ENCODE data around the gene MAP4K4.

The MAP4K4 gene

DNA sequence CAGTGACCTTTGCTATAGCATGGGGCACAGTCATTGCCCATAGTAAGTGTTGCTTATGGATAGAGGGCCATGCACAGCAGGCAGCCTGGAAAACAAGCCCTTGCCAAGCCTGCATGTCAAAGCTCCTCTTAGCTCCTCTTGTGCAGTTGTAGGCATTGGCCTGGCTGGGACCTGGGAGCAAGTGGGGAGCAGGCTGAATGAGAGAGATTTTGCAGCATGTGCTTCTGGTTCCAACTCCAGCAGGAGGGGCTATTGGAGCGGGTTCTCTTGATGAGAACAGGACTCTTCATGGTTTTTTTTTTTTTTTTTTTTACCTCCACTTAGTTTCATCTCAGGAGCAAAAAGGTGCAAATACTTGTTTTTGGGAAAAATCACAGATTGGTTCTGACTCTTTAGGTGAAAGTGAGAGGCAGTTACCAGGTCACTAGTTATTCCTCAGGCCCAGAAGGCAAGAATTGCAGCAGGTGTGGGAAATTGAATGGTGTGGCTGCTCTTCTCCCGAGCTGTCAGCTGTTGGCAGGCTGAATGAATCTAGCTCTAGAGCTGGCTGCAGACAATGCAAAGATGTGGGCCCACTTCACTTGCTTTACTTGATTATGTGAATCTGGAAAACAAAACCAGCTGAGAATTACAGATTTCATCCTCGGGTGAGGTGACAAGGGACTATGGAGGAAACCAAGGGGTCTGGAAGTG, 95.9 kb downstream of the MAP4K4 start:
- Histone ChIP-seq H2BK15ac (ENCODE audit: low read length) (no peak overlapping the region), H3K27ac (replicated peaks; ENCODE audit: low read length) (peak overlapping the region; percentile 5), H3K9me3 (replicated peaks in 1 of 2; ENCODE audit: control insufficient read depth in 2 of 2, insufficient read depth in 1 of 2, low read depth in 1 of 2, low read length in 2 of 2) (no peaks in the 10 kb centered on the region), H3K4me3 (ENCODE audit: low read length in 2 of 2) (no peak overlapping the region), H3K9ac (ENCODE audit: low read depth, low read length, poor library complexity) (no peak overlapping the region), H2BK5ac (ENCODE audit: low read length) (no peak overlapping the region), H3K14ac (ENCODE audit: low read length) (no peak overlapping the region), H2BK12ac (ENCODE audit: low read length) (no peak overlapping the region), H4K8ac (ENCODE audit: low read depth, low read length) (no peak overlapping the region), H3K4ac (ENCODE audit: low read length) (no peak overlapping the region), H3K4me2 (ENCODE audit: insufficient read depth, low read length, poor library complexity, severe bottlenecking) (no peak overlapping the region), H3K18ac (ENCODE audit: low read length) (no peak overlapping the region), H2BK120ac (ENCODE audit: low read depth, low read length) (no peak overlapping the region), H3K27me3 (ENCODE audit: control insufficient read depth in 3 of 3, insufficient read depth in 3 of 3, low read depth in 1 of 3, low read length in 3 of 3) (no peaks in the 10 kb centered on the region), H3K36me3 (replicated peaks in 1 of 2; ENCODE audit: control insufficient read depth in 2 of 2, insufficient read depth in 2 of 2, low read length in 2 of 2) (peaks cover 2 to 24% of the 10 kb centered on the region in 2 donors), H2AK5ac (ENCODE audit: low read depth, low read length) (no peak overlapping the region), H3K23ac (ENCODE audit: low read depth, low read length, poor library complexity) (no peak overlapping the region), H3K79me1 (ENCODE audit: low read depth, low read length) (peaks cover 7% of the 10 kb centered on the region), H3K4me1 (ENCODE audit: control insufficient read depth in 2 of 2, insufficient read depth in 1 of 2, low read depth in 1 of 2, low read length in 2 of 2) (peaks cover 9 to 11% of the 10 kb centered on the region in 2 donors), H4K91ac (ENCODE audit: low read depth, low read length, poor library complexity) (no peak overlapping the region), H2AFZ (ENCODE audit: low read length) (no peak overlapping the region)
- peak; percentile 29 for DNase-seq (ENCODE audit: low spot score)
- no CpG with 5 or more reads among the region's 3 CpGs for WGBS, 2 donors (ENCODE audit: extremely low coverage in 2 of 2, insufficient read length in 2 of 2, insufficient replicate concordance in 1 of 2)

DNA sequence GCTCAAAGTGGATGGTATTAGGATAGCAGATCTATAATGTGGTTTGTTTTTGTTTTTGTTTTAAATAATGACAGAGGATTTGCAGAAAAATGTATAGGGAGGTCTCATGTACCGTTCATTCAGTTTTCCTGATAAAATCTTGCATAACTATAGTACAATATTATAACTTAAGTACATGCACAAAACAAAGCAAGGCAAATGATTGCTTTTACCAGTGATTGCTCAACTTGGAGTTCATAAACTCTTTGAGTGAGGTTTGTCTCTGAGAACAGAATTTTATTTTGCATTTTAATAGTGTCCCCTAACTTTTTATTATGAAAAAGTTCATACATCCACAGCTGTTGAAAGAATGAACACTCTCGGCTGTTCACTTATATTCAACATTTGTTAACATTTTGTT, 96.6 kb downstream of the MAP4K4 start:
- Histone ChIP-seq H3K23ac (ENCODE audit: low read depth, low read length, poor library complexity) (no peak overlapping the region), H2BK5ac (ENCODE audit: low read length) (no peak overlapping the region), H3K9me3 (replicated peaks in 1 of 2; ENCODE audit: control insufficient read depth in 2 of 2, insufficient read depth in 1 of 2, low read depth in 1 of 2, low read length in 2 of 2) (no peaks in the 10 kb centered on the region), H3K18ac (ENCODE audit: low read length) (no peak overlapping the region), H2BK12ac (ENCODE audit: low read length) (no peak overlapping the region), H4K8ac (ENCODE audit: low read depth, low read length) (no peak overlapping the region), H2BK120ac (ENCODE audit: low read depth, low read length) (no peak overlapping the region), H3K4me3 (ENCODE audit: low read length in 2 of 2) (no peak overlapping the region), H3K27me3 (ENCODE audit: control insufficient read depth in 3 of 3, insufficient read depth in 3 of 3, low read depth in 1 of 3, low read length in 3 of 3) (no peaks in the 10 kb centered on the region), H3K4me2 (ENCODE audit: insufficient read depth, low read length, poor library complexity, severe bottlenecking) (no peak overlapping the region), H2BK15ac (ENCODE audit: low read length) (no peak overlapping the region), H3K79me1 (ENCODE audit: low read depth, low read length) (peaks cover 7% of the 10 kb centered on the region), H3K36me3 (replicated peaks in 1 of 2; ENCODE audit: control insufficient read depth in 2 of 2, insufficient read depth in 2 of 2, low read length in 2 of 2) (peaks cover 2 to 24% of the 10 kb centered on the region in 2 donors), H4K91ac (ENCODE audit: low read depth, low read length, poor library complexity) (no peak overlapping the region), H3K9ac (ENCODE audit: low read depth, low read length, poor library complexity) (no peak overlapping the region), H2AK5ac (ENCODE audit: low read depth, low read length) (no peak overlapping the region), H3K4me1 (ENCODE audit: control insufficient read depth in 2 of 2, insufficient read depth in 1 of 2, low read depth in 1 of 2, low read length in 2 of 2) (peaks cover 9 to 11% of the 10 kb centered on the region in 2 donors), H3K4ac (ENCODE audit: low read length) (no peak overlapping the region), H3K27ac (replicated peaks; ENCODE audit: low read length) (no peak overlapping the region), H2AFZ (ENCODE audit: low read length) (no peak overlapping the region), H3K14ac (ENCODE audit: low read length) (no peak overlapping the region)
- no peak for DNase-seq (ENCODE audit: low spot score)
- no CpG with 5 or more reads among the region's 2 CpGs for WGBS, 2 donors (ENCODE audit: extremely low coverage in 2 of 2, insufficient read length in 2 of 2, insufficient replicate concordance in 1 of 2)

DNA sequence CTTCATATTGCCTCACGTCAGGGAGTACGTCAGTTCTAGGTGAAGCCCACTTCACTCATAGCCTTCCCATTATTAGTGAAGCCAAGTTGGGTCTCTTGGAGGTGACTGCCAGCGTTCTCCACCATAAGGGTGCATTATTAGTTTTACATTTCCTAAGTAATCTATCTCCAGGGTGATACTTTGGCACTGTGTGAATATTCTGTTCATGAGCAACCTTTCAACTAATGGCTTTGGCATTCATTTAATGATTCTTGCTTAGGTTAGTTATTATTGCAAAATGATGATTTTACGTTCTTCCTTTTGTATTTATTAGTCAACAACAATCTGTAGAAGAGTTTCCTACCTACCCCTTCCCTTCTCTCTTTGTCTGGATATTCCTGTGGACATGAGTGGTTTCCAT, 97.5 kb downstream of the MAP4K4 start:
- Histone ChIP-seq H3K27me3 (ENCODE audit: control insufficient read depth in 3 of 3, insufficient read depth in 3 of 3, low read depth in 1 of 3, low read length in 3 of 3) (no peaks in the 10 kb centered on the region), H4K91ac (ENCODE audit: low read depth, low read length, poor library complexity) (no peak overlapping the region), H4K8ac (ENCODE audit: low read depth, low read length) (no peak overlapping the region), H3K14ac (ENCODE audit: low read length) (no peak overlapping the region), H3K4me1 (ENCODE audit: control insufficient read depth in 2 of 2, insufficient read depth in 1 of 2, low read depth in 1 of 2, low read length in 2 of 2) (peaks cover 9 to 13% of the 10 kb centered on the region in 2 donors), H2AK5ac (ENCODE audit: low read depth, low read length) (no peak overlapping the region), H2BK12ac (ENCODE audit: low read length) (no peak overlapping the region), H3K23ac (ENCODE audit: low read depth, low read length, poor library complexity) (no peak overlapping the region), H3K79me1 (ENCODE audit: low read depth, low read length) (peaks cover 7% of the 10 kb centered on the region), H3K27ac (replicated peaks; ENCODE audit: low read length) (no peak overlapping the region), H3K4ac (ENCODE audit: low read length) (no peak overlapping the region), H3K9me3 (replicated peaks in 1 of 2; ENCODE audit: control insufficient read depth in 2 of 2, insufficient read depth in 1 of 2, low read depth in 1 of 2, low read length in 2 of 2) (no peaks in the 10 kb centered on the region), H3K18ac (ENCODE audit: low read length) (no peak overlapping the region), H3K36me3 (replicated peaks in 1 of 2; ENCODE audit: control insufficient read depth in 2 of 2, insufficient read depth in 2 of 2, low read length in 2 of 2) (peaks cover 2 to 24% of the 10 kb centered on the region in 2 donors), H2BK120ac (ENCODE audit: low read depth, low read length) (no peak overlapping the region), H2BK5ac (ENCODE audit: low read length) (no peak overlapping the region), H2AFZ (ENCODE audit: low read length) (no peak overlapping the region), H3K4me2 (ENCODE audit: insufficient read depth, low read length, poor library complexity, severe bottlenecking) (no peak overlapping the region), H2BK15ac (ENCODE audit: low read length) (no peak overlapping the region), H3K9ac (ENCODE audit: low read depth, low read length, poor library complexity) (no peak overlapping the region), H3K4me3 (ENCODE audit: low read length in 2 of 2) (no peak overlapping the region)
- DNase-seq (ENCODE audit: low spot score) = no peak
- no CpG with 5 or more reads among the region's 4 CpGs for WGBS, 2 donors (ENCODE audit: extremely low coverage in 2 of 2, insufficient read length in 2 of 2, insufficient replicate concordance in 1 of 2)

DNA sequence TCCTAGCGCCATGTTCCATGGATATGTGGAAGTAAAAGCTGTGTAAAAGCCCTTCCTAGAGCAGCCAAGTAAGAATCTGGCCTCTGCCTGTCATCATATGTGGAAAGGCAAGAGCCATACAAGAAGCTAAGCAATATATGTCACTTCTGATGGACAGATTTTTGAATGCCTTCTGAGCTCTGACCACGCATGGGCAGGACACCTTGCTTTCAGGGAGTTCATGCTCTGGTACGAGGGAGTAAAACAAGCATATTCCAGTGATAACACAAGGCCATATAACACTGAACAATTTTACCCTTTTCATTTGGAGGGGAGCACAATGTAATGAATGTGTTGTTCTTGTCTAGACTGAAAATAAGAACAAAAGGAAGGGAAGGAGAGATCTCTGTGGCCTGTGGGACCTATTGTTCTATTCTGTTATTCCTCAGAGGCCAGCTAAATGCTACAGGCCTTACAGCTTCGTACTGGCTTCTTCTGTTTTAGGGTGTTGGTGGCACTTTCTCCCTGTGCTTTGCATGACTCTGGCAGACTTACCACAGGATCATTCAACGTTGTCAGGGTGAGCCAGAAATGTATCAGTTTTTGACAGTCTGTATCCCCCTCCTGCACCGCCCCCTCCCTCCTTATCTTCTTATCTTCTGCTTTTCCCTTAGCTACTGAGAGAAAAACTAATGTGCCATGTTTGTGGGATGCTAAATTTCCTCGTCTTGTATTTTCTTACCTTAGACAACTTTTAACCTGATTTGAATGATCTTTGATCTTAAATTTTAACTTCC, 99.5 kb downstream of the MAP4K4 start:
- no peak for DNase-seq (ENCODE audit: low spot score)
- no peaks in the 10 kb centered on the region for H3K9me3 ChIP-seq (replicated peaks in 1 of 2; ENCODE audit: control insufficient read depth in 2 of 2, insufficient read depth in 1 of 2, low read depth in 1 of 2, low read length in 2 of 2)
- H3K4ac ChIP-seq (ENCODE audit: low read length) = no peak overlapping the region
- no peak overlapping the region for H3K27ac ChIP-seq (replicated peaks; ENCODE audit: low read length)
- H4K8ac ChIP-seq (ENCODE audit: low read depth, low read length) = no peak overlapping the region
- no peak overlapping the region for H2BK12ac ChIP-seq (ENCODE audit: low read length)
- H3K79me1 ChIP-seq (ENCODE audit: low read depth, low read length) = peaks cover 7% of the 10 kb centered on the region
- H2BK15ac ChIP-seq (ENCODE audit: low read length) = no peak overlapping the region
- H3K14ac ChIP-seq (ENCODE audit: low read length) = no peak overlapping the region
- H3K4me2 ChIP-seq (ENCODE audit: insufficient read depth, low read length, poor library complexity, severe bottlenecking) = no peak overlapping the region
- WGBS, 2 donors (ENCODE audit: extremely low coverage in 2 of 2, insufficient read length in 2 of 2, insufficient replicate concordance in 1 of 2) = no CpG with 5 or more reads among the region's 7 CpGs
- H3K4me3 ChIP-seq (ENCODE audit: low read length in 2 of 2) = no peak overlapping the region
- no peaks in the 10 kb centered on the region for H3K27me3 ChIP-seq (ENCODE audit: control insufficient read depth in 3 of 3, insufficient read depth in 3 of 3, low read depth in 1 of 3, low read length in 3 of 3)
- H3K18ac ChIP-seq (ENCODE audit: low read length) = no peak overlapping the region
- no peak overlapping the region for H3K9ac ChIP-seq (ENCODE audit: low read depth, low read length, poor library complexity)
- H2AK5ac ChIP-seq (ENCODE audit: low read depth, low read length) = no peak overlapping the region
- no peak overlapping the region for H2BK5ac ChIP-seq (ENCODE audit: low read length)
- no peak overlapping the region for H2BK120ac ChIP-seq (ENCODE audit: low read depth, low read length)
- no peak overlapping the region for H4K91ac ChIP-seq (ENCODE audit: low read depth, low read length, poor library complexity)
- H2AFZ ChIP-seq (ENCODE audit: low read length) = no peak overlapping the region
- peaks cover 0 to 9% of the 10 kb centered on the region in 2 donors for H3K36me3 ChIP-seq (replicated peaks in 1 of 2; ENCODE audit: control insufficient read depth in 2 of 2, insufficient read depth in 2 of 2, low read length in 2 of 2)
- no peak overlapping the region for H3K23ac ChIP-seq (ENCODE audit: low read depth, low read length, poor library complexity)
- peaks cover 9 to 15% of the 10 kb centered on the region in 2 donors for H3K4me1 ChIP-seq (ENCODE audit: control insufficient read depth in 2 of 2, insufficient read depth in 1 of 2, low read depth in 1 of 2, low read length in 2 of 2)
